HG03175 (cell line): Measurements from ENCODE around the gene KLHL5.
"Not testable (repeated sequence)": the region's sequence is repeated elsewhere in the genome, so short reads cannot be mapped to it uniquely, and the experiment has no call there.

Experiments
- ATAC-seq: cut with Tn5 transposase; IDR thresholded peaks from one replicate; pipeline ENCODE4 v1.9.1; 2021; ENCODE audit warnings: mild to moderate bottlenecking, moderate library complexity; ENCODE audit not compliant: unreplicated experiment

KLHL5 gene

DNA sequence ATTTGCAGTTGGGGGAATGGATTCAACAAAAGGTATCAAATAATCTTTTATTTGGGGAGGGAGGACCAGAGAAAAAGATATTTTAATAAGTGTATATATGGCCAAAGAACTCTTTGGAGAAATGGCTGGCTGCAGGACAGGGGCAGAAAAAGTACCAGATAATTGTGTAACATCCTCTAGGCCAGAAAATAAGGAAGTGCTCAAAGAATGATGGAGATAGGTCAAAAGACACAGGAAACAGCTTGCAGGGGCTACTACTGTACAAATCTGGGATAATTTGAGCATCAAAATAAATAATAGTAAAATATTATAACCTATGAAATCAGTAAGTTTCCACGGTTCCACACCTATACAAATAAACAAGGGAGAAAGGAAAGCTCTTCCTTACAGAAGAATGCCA, 34.8 kb downstream of the KLHL5 start:
- no peak for ATAC-seq

DNA sequence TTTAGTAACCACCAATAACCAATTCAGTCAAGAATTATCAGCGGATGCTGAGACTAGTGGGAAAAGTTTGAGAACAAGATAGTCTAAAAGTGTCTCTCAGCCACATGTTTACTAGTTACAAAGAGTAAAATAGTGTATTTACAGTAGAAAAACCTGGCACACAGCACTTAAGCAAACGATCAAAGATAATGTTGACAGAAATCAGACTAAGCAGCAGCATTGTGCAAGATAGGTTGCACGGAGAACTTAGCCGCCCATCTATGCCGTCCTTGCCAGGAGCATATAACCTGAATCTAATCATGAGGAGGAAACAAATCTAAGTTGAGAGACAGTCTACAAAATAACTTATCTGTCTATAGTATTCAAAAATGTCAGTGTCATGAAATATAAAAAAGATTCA, 35.3 kb downstream of the KLHL5 start:
- no peak for ATAC-seq

DNA sequence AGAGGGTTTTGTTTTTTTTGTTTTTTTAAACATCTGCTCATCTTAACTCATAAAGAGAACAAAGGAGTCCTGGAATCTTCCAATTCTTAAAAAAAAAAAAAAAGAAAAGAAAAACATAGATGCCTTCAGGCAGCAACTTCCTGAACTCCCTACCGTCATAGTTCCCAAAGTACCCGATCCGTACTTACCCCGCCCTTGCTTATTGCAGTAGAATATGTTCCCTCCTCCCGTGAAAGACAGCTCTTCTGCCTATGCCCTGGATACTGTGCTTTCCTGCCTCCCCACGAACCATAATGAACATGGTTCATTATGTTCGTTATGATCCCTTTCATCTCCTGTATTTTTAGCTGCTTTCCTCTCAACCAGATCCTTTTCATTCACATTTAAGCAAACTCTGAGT, 40.3 kb downstream of the KLHL5 start:
- no peak for ATAC-seq

DNA sequence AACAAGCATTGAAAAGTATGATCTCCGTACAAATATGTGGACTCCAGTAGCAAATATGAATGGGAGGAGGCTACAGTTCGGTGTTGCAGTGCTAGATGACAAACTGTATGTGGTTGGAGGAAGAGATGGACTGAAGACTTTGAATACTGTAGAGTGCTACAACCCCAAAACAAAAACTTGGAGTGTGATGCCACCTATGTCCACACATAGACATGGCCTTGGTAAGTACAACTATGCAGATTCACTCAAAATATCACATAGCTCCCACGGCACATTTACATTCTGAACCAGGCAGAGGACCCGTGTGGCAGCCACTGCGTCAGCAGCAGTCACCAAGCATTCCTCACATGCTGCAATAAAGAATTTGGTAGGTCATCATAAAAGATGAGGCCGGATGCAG, 41.3 kb downstream of the KLHL5 start:
- ATAC-seq: no peak

DNA sequence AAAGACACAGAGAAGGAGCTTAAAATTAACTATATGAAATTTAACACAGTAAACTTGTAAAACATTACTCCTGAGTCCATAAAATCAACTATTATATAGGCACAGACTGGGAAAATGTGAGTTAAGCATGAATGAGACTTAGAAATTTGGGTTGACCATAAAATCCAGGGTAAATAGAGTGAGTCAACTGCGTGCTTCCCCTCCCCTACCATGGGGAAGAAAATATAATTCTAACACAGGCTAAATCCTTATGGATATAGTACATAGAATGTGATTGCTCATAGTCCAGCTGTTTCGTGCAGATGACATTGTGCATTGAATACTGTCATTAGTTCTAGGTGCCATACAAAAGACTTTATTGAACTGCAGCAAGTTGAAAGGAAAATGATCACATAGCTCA, 42.2 kb downstream of the KLHL5 start:
- ATAC-seq: no peak

DNA sequence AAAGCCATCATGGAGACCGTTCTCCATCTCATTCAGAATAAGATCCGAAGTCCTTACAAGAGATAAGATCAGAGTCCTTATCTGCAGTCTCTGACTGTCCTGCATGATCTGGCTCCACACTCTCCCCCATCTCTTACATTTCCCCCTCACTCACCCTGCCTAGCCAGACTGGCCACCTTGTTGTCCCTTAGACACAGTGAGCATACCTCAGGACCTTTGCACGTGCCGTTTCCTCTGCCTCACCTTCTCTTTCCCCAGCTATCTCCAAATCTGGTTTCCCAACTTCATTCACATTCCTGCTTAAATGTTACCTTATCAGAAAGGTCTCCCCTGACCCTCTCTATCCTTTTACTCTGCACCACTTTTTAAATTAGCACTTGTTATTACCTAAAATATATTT, 44.0 kb downstream of the KLHL5 start:
- ATAC-seq: no peak

DNA sequence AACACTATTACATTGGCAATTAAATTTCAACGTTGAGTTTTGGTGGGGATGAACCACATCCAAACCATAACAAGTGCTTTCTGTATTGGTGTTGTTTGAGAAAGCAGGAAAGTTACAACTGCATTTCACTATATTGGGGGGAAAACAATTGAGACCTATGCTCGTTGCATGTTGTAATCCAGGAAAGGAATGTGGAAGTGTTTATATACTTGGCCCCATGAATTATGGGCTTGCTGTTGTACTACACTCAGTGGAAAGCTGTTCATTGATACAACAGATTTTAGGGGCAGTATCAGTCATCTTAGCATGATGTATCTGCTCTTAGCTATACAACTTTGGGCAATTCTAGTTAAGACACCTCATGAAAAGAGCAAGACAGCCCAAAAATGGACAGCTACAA, 52.4 kb downstream of the KLHL5 start:
- ATAC-seq: no peak

DNA sequence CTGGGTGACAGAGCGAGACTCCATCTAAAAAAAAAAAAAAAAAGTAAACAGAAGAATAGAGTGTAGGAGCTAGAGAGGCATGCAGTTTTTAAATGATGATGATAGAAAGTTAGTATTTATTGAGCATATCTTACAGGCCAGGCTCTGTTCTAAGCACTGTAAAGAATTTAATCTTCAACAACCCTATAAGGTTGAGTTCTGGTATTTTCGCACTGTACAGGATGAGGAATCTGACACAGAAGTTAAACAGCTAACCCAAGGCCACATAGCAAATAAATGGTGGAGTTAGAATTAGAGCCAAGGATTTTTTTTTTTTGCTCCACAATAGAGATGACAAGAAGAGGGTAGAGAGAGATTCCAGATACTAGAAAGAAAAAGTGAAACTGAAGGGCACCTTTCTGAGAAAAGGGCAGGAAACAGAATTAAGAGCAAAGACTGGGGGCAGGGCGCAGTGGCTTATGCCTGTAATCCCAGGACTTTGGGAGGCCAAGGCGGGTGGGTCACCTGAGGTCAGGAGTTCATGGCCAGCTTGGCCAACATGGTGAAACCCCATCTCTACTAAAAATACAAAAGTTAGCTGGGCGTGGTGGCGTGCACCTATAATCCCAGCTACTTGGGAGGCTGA, 56.1 kb downstream of the KLHL5 start:
- ATAC-seq: no peak

DNA sequence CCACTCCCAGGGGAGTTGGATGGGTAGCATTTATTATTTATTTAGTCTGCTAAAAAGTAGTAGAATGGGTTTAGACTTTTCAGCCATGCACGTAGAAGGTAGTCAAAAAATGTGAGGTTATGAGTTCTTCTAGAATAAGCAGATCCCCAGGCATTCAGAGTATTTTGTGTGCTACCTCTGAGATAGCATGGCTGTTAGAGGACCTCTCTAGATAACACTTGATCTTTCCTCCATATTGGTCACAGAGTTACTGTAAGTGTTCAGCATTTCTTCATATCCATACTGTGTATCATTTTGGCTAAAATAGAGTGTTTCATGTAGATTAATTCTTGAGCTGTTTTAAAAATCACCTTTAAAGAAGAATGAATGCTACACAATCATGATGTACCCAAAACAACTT, 58.4 kb downstream of the KLHL5 start:
- ATAC-seq: no peak

DNA sequence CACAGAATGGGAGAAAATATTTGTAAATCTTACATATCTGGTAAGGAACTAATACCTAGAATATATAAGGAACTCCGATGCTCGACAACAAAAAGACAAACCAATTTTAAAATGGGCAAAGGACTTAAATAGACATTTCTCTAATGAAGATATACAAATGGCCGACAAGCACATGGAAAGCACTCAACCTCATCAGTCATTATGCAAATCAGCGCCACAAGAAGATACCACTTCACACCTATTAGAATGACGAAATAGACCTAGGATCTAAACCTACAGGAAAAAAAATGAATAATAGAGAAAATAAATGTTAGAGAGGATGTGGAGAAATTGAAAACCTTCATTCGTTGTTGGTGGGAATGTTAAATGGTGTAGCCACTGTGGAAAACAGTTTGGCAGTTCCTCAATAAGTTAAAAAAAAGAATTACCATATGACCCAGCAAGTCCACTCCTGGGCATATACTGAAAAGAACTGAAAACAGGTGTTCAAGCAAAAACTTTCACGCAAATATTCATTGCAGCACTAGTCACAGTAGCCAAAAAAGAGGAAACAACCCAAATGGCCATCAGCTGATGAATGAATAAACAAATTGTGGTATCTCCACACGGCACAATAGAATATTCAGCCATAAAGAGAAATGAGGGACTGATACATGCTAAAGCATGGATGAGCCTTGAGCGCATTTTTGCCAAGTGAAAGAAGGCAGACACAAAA, 63.0 kb downstream of the KLHL5 start:
- ATAC-seq: peak; percentile 80

DNA sequence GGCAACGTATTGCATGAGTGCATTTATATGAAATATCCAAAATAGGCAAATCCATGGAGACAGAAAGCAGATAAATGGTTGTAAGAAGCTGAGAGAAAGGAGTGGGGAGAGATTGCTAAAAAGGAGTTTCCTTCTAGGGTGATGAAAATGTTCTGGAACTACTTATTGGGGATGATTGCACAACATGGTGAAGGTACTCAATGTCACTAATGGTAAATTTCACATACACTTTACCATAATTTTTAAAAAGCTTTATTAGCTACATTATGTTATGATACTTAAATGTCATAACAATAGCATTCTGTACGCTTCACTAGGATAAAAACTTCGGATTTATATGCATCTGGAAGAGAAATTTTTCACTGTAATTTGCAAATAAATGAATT, 63.6 kb downstream of the KLHL5 start:
- no peak for ATAC-seq

DNA sequence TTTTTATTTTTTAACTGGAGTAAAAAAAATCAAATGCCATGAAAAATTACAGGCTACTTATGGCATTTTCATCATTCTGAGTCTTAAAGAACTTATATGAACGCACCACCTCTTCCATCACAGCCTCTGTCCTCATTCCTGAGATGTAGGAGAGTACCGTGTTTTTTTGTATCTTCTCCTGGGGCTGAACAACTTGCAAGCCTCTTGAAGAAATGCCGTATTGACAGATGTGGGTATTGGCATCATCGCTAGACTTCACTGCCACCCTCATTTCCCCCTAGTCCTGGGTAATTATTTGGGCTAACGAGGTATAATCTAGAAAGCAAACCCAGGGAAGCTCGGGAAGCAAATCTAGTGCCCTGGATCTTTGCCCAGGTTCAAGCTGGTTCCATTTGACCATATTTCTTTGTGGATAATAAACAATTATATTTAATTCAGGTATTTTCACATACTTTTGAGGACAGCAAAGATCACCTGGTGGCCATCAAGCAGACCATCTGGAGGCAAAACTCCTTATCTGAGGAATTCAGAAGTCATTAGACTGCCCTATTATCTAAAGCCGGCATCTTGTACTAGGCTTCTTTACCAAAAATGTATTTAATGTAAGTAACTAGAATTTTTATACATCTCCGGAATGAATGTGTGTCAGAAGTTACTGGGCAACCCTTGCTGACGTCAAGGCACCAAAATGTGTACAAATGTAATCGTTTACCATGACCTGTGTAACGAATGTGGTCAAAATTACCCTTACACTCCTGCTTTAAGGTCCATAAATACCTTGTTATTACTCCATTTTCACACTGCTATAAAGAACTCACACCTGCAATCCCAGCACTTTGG, 64.4 kb downstream of the KLHL5 start:
- no peak for ATAC-seq

DNA sequence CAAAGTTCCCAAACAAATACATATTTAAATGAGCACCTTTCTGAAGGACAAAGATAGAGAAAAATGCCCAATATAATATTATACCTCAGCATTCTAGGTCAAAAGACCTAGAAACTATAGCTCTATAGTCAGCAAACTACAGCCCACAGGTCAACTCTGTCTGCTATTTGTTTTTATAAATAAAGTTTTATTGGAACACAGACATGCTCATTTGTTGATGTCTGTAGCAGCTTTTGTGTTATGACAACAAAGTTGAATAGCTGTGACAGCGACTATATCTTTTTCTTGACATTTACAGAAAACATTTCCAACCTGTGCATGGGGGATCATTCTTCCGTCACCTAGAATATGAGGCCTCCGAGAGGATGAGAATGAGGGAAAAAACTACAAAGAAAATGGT, 71.6 kb downstream of the KLHL5 start:
- no peak for ATAC-seq

DNA sequence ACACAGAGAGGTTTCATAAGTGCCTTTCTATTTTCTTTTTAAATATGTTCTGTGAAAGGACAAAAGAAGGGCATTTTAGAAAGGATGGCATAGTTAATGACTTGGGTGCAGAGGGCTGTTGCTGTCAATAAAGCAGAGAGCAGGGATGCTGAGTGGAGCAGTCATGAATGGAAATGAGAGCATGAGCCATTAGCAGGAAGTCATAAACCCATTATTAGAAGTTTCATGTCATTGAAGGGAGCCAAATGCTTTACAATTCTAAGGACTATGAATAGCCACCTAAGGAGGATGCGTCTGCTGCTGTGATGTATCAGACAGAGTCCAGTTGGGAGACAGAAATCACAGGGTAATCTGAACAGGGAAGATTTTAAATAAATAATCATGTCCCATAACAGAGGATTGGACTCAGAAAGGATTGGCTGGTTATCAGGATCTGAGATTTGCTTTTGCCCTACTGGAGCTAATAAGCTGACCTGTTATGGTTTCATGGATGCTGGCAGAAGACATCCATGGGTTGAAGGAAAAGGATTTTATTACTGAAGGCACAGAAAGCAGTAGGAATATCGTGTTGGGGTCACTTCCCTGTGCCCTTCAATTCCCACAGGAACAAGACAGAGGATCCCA, 72.8 kb downstream of the KLHL5 start:
- no peak for ATAC-seq

DNA sequence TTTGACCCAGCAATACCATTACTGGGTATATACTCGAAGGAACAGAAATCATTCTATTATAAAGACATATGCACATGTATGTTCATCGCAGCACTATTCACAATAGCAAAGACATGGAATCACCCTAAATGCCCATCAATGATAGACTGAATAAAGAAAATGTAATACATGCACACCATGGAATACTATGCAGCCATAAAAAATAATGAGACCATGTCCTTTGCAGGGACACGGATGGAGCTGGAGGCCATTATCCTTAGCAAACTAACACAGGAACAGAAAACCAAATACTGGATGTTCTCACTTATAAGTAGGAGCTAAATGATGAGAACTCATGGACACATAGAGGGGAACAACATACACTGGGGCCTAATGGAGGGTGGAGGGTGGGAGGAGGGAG, 76.2 kb downstream of the KLHL5 start:
- ATAC-seq: not testable (repeated sequence)

DNA sequence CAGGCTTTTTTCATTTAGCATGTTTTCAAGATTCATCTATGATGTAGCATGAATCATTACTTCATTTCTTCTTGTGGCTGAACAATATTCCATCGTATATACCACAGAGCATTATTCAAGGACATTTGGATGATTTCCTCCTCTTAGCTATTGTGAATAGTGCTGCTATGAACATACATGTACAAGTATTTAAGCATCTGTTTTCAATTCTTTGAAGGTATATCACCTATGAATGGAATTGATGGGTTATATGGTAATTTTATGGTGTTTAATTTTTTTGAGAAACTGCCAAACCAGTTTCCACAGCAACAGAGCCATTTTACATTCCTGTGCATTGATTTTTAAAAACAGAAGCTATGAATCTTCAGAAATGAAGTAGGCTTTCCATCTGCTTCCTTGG, 84.2 kb downstream of the KLHL5 start:
- ATAC-seq: no peak

DNA sequence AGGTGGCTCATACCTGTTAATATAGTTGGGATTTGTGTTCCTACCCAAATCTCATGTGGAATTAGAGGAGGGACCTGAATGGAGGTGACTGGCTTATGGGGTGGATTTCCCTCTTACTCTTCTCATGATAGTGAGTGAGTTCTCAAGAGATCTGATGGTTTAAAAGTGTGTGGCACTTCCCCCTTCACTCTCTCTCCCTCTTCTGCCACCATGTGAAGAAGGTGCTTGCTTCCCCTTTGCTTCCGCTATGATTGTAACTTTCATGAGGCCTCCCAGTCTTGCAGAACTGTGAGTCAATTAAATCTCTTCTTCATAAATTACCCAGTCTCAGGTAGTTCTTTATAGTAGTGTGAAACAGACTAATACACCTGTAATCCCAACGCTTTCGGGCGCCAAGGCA, 92.0 kb downstream of the KLHL5 start:
- no peak for ATAC-seq

DNA sequence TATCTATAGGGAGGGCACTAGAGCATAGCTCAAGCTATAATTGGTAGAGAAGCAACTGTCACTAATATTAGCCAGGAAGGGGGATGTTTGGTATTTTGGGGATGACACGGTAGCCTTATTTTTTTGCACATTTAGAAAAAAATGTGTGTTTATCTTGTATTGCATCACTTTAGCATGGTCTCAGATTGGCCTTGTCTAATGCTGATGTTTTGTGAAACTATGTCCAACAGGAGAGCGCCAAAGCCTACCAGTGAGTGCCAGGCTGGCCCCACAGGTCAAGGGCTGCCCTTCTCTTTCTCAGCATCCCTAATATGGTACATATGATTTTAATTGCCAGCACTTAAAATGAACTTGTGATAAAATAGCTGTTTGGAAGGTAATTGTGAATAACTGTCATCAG, 95.5 kb downstream of the KLHL5 start:
- no peak for ATAC-seq

DNA sequence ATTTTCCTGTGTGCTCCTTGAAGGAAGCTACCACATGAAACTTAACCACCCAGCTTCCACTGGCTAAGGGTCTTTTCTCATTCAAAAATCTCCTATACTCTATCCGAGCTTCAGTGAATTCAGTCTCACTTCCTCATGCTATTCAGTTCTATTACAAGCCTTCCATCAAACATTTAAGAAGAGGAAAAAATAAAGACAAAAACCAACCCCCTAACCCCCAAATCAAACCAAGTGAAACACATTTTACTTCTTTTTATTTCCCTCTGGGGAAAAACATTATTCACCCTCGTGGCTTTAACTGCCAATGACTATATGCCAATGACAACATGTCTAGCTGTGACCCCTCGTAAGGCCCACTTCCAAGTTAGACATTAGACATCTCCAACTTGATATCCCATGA, 104.1 kb downstream of the KLHL5 start:
- ATAC-seq: no peak

DNA sequence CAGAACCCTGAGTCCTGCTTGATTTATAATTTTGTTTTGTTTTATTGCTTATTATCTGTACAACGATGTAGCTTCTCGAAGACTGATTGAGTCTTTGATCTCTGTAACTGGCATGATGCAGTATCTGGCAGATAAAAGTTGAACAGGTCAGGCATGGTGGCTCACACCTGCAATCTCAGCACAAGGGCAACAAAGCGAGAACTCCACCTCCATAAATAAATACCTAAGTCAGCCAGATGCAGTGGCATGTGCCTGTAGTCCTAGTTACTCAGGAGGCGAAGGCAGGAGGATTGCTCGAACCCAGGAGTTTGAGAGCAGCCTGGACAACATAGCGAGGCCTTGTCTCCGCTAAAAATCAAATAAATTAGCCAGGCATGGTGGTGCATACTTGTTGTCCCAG, 104.6 kb downstream of the KLHL5 start:
- no peak for ATAC-seq

DNA sequence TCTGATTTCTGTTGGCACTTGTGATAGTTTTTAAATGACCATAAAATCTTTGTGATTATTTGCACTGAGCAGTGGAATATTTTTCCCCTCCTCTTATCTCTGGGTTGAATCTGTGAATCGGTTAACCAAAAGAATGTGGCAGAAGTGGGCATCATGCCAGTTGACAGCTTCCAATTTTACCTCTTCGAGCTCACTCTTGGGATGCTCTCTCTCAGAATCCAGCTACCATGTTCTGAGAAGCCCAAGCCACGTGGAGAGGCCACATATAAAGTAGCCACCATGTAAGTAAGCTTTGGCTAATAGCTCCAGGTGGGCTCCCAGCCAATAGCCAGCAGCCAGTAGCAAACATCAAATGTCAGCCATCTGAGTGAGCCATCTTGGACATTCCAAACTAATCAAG, 107.4 kb downstream of the KLHL5 start:
- ATAC-seq: no peak

DNA sequence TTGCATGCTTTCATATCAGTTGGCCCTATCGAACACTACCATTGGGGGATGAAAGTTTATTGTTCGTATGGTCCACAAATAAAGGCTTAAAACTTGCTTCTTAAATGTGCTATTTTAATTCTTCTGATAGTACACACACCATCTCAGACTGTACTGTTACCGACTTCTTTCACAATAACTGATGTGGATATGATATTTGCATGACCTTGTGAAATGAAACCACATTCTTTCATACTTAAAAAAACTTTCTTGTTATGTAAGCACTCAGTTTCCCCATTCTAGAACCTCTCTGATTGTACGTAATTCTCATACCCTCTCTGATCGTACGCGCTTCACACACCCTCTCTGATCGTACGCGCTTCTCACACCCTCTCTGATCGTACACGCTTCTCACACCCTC, 108.3 kb downstream of the KLHL5 start:
- ATAC-seq: no peak
